SK-N-SH treated with all-trans-retinoic acid at 6 μM for 48 hours (cell line): ENCODE results near the gene LENEP.

Source experiments
- ATAC-seq: fragments of 200-7000 bp; cut with Tn5 transposase; 3 replicates; pipeline ENCODE4 v1.9.1; 2020; ENCODE audit warnings: mild to moderate bottlenecking, moderate library complexity
- ARNTL ChIP-seq: fragments of 450-650 bp; formaldehyde crosslinking; IDR thresholded peaks from 2 replicates; pipeline ENCODE4 v1.5.0; 2020; ENCODE audit warnings: low read depth, mild to moderate bottlenecking, moderate library complexity, borderline replicate concordance
- CSDC2 ChIP-seq: fragments of 250-450 bp; sonication (Bioruptor Pico); IDR thresholded peaks from 2 replicates; pipeline ENCODE4 v1.5.0; 2020; ENCODE audit warnings: mild to moderate bottlenecking, moderate library complexity
- ESRRG ChIP-seq: fragments of 250-450 bp; sonication (Bioruptor Pico); IDR thresholded peaks from 2 replicates; pipeline ENCODE4 v1.6.1; 2021; ENCODE audit warnings: mild to moderate bottlenecking
- GLIS3 ChIP-seq: fragments of 250-450 bp; sonication (Bioruptor Pico); IDR thresholded peaks from 2 replicates; pipeline ENCODE4 v1.5.0; 2020; ENCODE audit warnings: mild to moderate bottlenecking, moderate library complexity
- PATZ1 ChIP-seq: fragments of 250-450 bp; sonication (Bioruptor Pico); IDR thresholded peaks from 2 replicates; pipeline ENCODE4 v1.8.0; 2020; ENCODE audit warnings: mild to moderate bottlenecking, moderate library complexity, borderline replicate concordance
- RARB ChIP-seq: fragments of 250-450 bp; sonication (Bioruptor Pico); IDR thresholded peaks from 2 replicates; pipeline ENCODE4 v1.8.0; 2021; ENCODE audit warnings: mild to moderate bottlenecking, moderate library complexity
- SNAI2 ChIP-seq: fragments of 250-450 bp; sonication (Bioruptor Pico); IDR thresholded peaks from 2 replicates; pipeline ENCODE4 v1.5.0; 2020; ENCODE audit warnings: mild to moderate bottlenecking, moderate library complexity
- TCF4 ChIP-seq: fragments of 250-450 bp; sonication (Bioruptor Pico); IDR thresholded peaks from 2 replicates; pipeline ENCODE4 v1.8.0; 2021; ENCODE audit warnings: mild to moderate bottlenecking, moderate library complexity, borderline replicate concordance
- TSHZ2 ChIP-seq: fragments of 250-450 bp; sonication (Bioruptor Pico); IDR thresholded peaks from 2 replicates; pipeline ENCODE4 v1.5.0; 2020; ENCODE audit warnings: mild to moderate bottlenecking, moderate library complexity
- ZC3H10 ChIP-seq: fragments of 250-450 bp; sonication (Bioruptor Pico); IDR thresholded peaks from 2 replicates; pipeline ENCODE4 v1.5.1; 2021; ENCODE audit warnings: mild to moderate bottlenecking, moderate library complexity
- ZFP30 ChIP-seq: fragments of 450-650 bp; formaldehyde crosslinking; IDR thresholded peaks from 2 replicates; pipeline ENCODE4 v1.5.0; 2022; ENCODE audit warnings: mild to moderate bottlenecking, moderate library complexity
- ZNF565 ChIP-seq: fragments of 450-650 bp; formaldehyde crosslinking; conservative IDR thresholded peaks from 2 replicates; pipeline ENCODE4 v1.5.0; 2020; ENCODE audit warnings: low read depth, mild to moderate bottlenecking, moderate library complexity
- ZNF70 ChIP-seq: fragments of 450-650 bp; formaldehyde crosslinking; IDR thresholded peaks from 2 replicates; pipeline ENCODE4 v1.5.0; 2020; ENCODE audit warnings: mild to moderate bottlenecking, moderate library complexity
- TF ChIP-seq, protein P1 (sequence below): fragments of 250-450 bp; sonication (Bioruptor Pico); IDR thresholded peaks from 2 replicates; pipeline ENCODE4 v1.5.1; 2021; ENCODE audit warnings: mild to moderate bottlenecking, moderate library complexity
- TF ChIP-seq, protein P2 (sequence below): fragments of 250-450 bp; sonication (Bioruptor Pico); IDR thresholded peaks from 2 replicates; pipeline ENCODE4 v1.8.0; 2021; ENCODE audit warnings: low read depth, mild to moderate bottlenecking, moderate library complexity, borderline replicate concordance
- TF ChIP-seq, protein P3 (sequence below): fragments of 250-450 bp; sonication (Bioruptor Pico); IDR thresholded peaks from 2 replicates; pipeline ENCODE4 v1.5.1; 2020; ENCODE audit warnings: low read depth, mild to moderate bottlenecking, moderate library complexity

The LENEP gene

DNA sequence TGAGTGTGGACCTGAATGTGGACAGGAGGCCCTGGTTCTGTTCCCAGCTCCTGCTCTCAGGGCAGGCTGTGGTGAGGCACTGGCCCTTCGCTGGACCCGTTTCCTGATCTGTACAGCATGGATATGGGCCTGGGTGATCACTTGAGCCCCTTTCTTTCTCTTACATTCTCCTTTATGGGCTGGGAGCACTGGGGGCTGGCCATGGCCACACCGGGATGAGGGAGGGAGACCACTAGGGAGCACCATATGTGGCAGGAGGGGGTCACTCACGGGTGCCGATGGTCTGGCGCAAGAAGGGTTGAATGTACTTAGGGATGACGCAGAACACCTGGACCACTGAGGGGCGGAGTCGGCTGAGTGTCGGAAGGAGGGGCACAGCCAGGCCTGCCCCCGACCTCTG lies 37.5 kb downstream of the LENEP start:
- no peak for ATAC-seq
- TF ChIP-seq ZC3H10 (CRISPR knock-in tag), result no peak
- TF ChIP-seq, all 23 proteins: peak for 0

DNA sequence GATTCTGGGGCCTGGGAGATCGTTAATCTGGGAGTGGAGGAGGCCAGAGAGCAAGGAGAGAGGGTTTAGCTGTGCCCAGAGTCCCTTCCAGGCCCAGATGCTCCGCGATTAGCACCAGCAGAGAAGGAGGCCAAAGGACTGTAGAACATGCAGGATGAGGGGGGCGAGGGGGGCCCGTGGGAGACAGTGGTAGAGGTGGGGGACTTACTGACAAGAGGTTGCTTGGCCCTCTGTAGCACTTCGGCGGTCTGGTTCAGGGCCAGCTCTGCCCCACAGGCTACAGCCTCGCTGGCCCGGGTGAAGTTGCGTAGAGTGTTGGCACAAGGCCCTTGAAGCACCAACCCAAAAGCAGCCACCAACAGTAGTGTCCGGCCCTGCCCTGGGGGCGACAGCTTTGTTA lies 39.5 kb downstream of the LENEP start:
- TF ChIP-seq, protein P1, sequence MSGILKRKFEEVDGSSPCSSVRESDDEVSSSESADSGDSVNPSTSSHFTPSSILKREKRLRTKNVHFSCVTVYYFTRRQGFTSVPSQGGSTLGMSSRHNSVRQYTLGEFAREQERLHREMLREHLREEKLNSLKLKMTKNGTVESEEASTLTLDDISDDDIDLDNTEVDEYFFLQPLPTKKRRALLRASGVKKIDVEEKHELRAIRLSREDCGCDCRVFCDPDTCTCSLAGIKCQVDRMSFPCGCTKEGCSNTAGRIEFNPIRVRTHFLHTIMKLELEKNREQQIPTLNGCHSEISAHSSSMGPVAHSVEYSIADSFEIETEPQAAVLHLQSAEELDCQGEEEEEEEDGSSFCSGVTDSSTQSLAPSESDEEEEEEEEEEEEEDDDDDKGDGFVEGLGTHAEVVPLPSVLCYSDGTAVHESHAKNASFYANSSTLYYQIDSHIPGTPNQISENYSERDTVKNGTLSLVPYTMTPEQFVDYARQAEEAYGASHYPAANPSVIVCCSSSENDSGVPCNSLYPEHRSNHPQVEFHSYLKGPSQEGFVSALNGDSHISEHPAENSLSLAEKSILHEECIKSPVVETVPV (CRISPR knock-in tag), result no peak
- TF ChIP-seq TCF4 (no peak), ZNF565 (CRISPR knock-in tag) (no peak), ZNF70 (no peak), ZFP30 (CRISPR knock-in tag) (no peak), RARB (CRISPR knock-in tag) (no peak), ESRRG (CRISPR knock-in tag) (no peak), CSDC2 (no peak), PATZ1 (CRISPR knock-in tag) (no peak), TSHZ2 (CRISPR knock-in tag) (no peak), GLIS3 (CRISPR knock-in tag) (no peak), ZC3H10 (CRISPR knock-in tag) (no peak), ARNTL (no peak), SNAI2 (CRISPR knock-in tag) (no peak)
- TF ChIP-seq, protein P2, sequence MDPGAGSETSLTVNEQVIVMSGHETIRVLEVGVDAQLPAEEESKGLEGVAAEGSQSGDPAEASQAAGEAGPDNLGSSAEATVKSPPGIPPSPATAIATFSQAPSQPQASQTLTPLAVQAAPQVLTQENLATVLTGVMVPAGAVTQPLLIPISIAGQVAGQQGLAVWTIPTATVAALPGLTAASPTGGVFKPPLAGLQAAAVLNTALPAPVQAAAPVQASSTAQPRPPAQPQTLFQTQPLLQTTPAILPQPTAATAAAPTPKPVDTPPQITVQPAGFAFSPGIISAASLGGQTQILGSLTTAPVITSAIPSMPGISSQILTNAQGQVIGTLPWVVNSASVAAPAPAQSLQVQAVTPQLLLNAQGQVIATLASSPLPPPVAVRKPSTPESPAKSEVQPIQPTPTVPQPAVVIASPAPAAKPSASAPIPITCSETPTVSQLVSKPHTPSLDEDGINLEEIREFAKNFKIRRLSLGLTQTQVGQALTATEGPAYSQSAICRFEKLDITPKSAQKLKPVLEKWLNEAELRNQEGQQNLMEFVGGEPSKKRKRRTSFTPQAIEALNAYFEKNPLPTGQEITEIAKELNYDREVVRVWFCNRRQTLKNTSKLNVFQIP (CRISPR knock-in tag), result no peak
- TF ChIP-seq, protein P3, sequence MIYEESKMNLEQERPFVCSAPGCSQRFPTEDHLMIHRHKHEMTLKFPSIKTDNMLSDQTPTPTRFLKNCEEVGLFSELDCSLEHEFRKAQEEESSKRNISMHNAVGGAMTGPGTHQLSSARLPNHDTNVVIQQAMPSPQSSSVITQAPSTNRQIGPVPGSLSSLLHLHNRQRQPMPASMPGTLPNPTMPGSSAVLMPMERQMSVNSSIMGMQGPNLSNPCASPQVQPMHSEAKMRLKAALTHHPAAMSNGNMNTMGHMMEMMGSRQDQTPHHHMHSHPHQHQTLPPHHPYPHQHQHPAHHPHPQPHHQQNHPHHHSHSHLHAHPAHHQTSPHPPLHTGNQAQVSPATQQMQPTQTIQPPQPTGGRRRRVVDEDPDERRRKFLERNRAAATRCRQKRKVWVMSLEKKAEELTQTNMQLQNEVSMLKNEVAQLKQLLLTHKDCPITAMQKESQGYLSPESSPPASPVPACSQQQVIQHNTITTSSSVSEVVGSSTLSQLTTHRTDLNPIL (CRISPR knock-in tag), result no peak
- no peak for ATAC-seq

DNA sequence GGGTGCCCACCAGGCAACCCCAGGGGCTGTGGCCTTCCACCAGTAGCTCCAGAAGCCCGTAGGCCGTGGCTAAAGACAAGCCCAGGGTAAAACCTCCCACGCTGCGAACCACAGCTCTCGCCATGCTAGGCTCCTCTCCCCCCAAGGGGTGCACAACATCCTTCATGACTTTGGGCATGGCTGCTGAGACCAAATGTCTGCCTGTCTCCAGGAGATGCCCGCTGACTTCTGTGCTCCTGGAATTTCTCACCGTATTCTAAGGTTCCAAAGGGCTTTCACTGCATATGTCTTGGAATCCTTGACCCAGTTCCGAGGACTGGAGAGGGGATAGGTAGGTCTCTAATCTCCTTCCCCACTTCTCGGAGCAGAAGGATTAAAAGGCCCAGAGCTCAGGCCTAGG lies 40.1 kb downstream of the LENEP start, which contains the start of the genes DCST1 and DCST2:
TSS of gene DCST1 (plus strand) at position 301 of the 400 bp plus-strand sequence. CDS start 213 bp downstream, outside the sequence.
TSS of gene DCST2 (minus strand) at position 258 of the 400 bp plus-strand sequence. CDS start at position 178, 80 bp downstream.
- TF ChIP-seq, protein P1 (CRISPR knock-in tag), result no peak
- TF ChIP-seq GLIS3 (CRISPR knock-in tag), result no peak
- TF ChIP-seq ZFP30 (CRISPR knock-in tag), result no peak
- TF ChIP-seq TSHZ2 (CRISPR knock-in tag), result no peak
- TF ChIP-seq PATZ1 (CRISPR knock-in tag), result no peak
- TF ChIP-seq ZNF565 (CRISPR knock-in tag), result no peak
- no peak for ATAC-seq
